Fibroblast of lung (primary cell): Measurements from ENCODE around the gene CTNND2. TPM values are rescaled to one million over a fixed set of nuclear protein-coding genes. Genes with fewer than 3 reads are reported as not detected.

ENCODE experiments used
- DNase-seq, 2 donors: peaks; one replicate each; pipeline versions ENCODE4 v3.0.0 to v3.0.0-alpha.2; 2010; ENCODE audit warnings: low read depth in 2 of 2
- H2AFZ ChIP-seq: 2 replicates; pipeline ENCODE4 v1.5.1; 2012; ENCODE audit warnings: low read length, control low read depth, inconsistent platforms
- H3K27ac ChIP-seq: 2 replicates; pipeline ENCODE4 v1.5.1; 2011; ENCODE audit warnings: low read length, control low read depth; ENCODE audit not compliant: insufficient read depth
- H3K27me3 ChIP-seq: 2 replicates; pipeline ENCODE4 v1.5.1; 2011; ENCODE audit warnings: mild to moderate bottlenecking, low read length; ENCODE audit not compliant: control insufficient read depth, insufficient read depth
- H3K36me3 ChIP-seq: 2 replicates; pipeline ENCODE4 v1.5.1; 2011; ENCODE audit warnings: low read length; ENCODE audit not compliant: control insufficient read depth, insufficient read depth
- H3K4me1 ChIP-seq: 2 replicates; pipeline ENCODE4 v1.5.1; 2011; ENCODE audit warnings: low read length; ENCODE audit not compliant: control insufficient read depth, insufficient read depth; ENCODE audit errors: extremely low read depth
- H3K4me2 ChIP-seq: 2 replicates; pipeline ENCODE4 v1.5.1; 2011; ENCODE audit warnings: low read length, control low read depth; ENCODE audit not compliant: insufficient read depth; ENCODE audit errors: extremely low read depth
- H3K4me3 ChIP-seq, 4 experiments: fragments of 200-600 bp in 1 of 4; sonication (generic) in 1 of 4; replicated peaks in 1 of 4; 2 replicates each; pipeline ENCODE4 v1.5.1; 2011 to 2016; ENCODE audit warnings: low read length in 4 of 4, low read depth in 3 of 4, mild to moderate bottlenecking in 3 of 4, control low read depth in 2 of 4, inconsistent platforms in 1 of 4, mixed read lengths in 1 of 4; ENCODE audit not compliant: insufficient read depth in 1 of 4; ENCODE audit errors: control extremely low read depth in 1 of 4
- H3K79me2 ChIP-seq: 2 replicates; pipeline ENCODE4 v1.5.1; 2012; ENCODE audit warnings: mild to moderate bottlenecking, low read length, inconsistent platforms; ENCODE audit not compliant: control insufficient read depth, insufficient read depth
- H3K9ac ChIP-seq: 2 replicates; pipeline ENCODE4 v1.5.1; 2011; ENCODE audit warnings: mild to moderate bottlenecking, low read length, control low read depth; ENCODE audit not compliant: insufficient read depth
- H3K9me3 ChIP-seq: 2 replicates; pipeline ENCODE4 v1.5.1; 2012; ENCODE audit warnings: low read depth, low read length; ENCODE audit not compliant: control insufficient read depth, insufficient read depth
- H4K20me1 ChIP-seq: 2 replicates; pipeline ENCODE4 v1.5.1; 2011; ENCODE audit warnings: low read length; ENCODE audit not compliant: control insufficient read depth, insufficient read depth; ENCODE audit errors: extremely low read depth
- EZH2 ChIP-seq: IDR thresholded peaks from 2 replicates; pipeline ENCODE4 v1.5.1; 2012; ENCODE audit warnings: low read length, control low read depth, mild to moderate bottlenecking; ENCODE audit errors: missing control alignments
- polyA plus RNA-seq, 2 donors: library from polyadenylated mRNA; depleted of rRNA in 1 of 2; stranded (reverse) in 1 of 2; unstranded in 1 of 2; fragments of >200 nt; gene quantifications; 2 replicates each; pipeline ENCODE4 v1.2.1, GENCODE V29; 2011 to 2012; ENCODE audit warnings: missing spikeins in 1 of 2
- total RNA-seq: library from RNA; depleted of rRNA; stranded (reverse); fragments of >200 nt; gene quantifications from 2 replicates; pipeline ENCODE4 v1.2.1, GENCODE V29; 2014
- TF ChIP-seq, protein P1 (sequence below), 2 donors: IDR thresholded peaks in 1 of 2; conservative IDR thresholded peaks in 1 of 2; 1 replicate in 1 of 2; 2 replicates in 1 of 2; pipeline ENCODE4 v1.5.1; 2011 to 2012; ENCODE audit warnings: low read length in 2 of 2, control low read depth in 1 of 2, inconsistent platforms in 1 of 2, low read depth in 1 of 2, mild to moderate bottlenecking in 1 of 2

Gene CTNND2
- total and polyA plus RNA-seq, 2 donors (not counting 1 experiment from before 2014, with no cell fraction given), result not detected

DNA sequence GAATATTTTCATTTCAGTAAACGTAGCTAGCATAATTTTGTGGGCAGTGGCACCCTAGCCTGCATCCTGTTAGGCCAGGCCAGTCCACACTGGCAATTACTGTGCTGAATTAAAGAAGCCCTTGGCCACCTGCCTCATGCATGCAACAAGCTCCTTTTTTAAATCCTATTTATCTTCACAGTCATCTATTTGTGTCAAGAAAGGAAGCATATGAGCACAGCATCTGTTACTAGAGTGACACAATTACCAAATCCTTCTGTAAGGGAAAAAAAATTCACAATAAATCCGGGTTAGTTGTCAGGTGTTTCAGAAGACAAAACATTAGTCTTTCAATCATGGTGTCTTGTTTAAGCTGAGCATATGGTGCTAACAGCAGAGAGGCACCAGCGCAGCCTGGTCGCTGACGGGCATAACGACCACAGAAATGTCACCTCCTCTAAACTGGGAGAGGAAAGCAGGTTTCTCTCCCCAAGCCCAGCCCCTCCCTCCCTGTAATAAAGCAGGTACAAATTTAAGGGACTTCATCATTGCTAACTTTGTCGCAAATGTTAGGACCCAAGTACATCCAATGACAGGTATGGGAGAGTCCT lies 520.6 kb downstream of the CTNND2 start:
- H3K4me1 ChIP-seq, result no peaks in the 10 kb centered on the region
- no peak for DNase-seq
- H3K79me2 ChIP-seq, result no peaks in the 10 kb centered on the region
- no peak overlapping the region for H3K9ac ChIP-seq
- H3K4me2 ChIP-seq, result no peak overlapping the region
- no peak overlapping the region for H3K4me3 ChIP-seq
- H3K36me3 ChIP-seq, result no peaks in the 10 kb centered on the region
- no peak overlapping the region for H2AFZ ChIP-seq
- TF ChIP-seq, protein P1, sequence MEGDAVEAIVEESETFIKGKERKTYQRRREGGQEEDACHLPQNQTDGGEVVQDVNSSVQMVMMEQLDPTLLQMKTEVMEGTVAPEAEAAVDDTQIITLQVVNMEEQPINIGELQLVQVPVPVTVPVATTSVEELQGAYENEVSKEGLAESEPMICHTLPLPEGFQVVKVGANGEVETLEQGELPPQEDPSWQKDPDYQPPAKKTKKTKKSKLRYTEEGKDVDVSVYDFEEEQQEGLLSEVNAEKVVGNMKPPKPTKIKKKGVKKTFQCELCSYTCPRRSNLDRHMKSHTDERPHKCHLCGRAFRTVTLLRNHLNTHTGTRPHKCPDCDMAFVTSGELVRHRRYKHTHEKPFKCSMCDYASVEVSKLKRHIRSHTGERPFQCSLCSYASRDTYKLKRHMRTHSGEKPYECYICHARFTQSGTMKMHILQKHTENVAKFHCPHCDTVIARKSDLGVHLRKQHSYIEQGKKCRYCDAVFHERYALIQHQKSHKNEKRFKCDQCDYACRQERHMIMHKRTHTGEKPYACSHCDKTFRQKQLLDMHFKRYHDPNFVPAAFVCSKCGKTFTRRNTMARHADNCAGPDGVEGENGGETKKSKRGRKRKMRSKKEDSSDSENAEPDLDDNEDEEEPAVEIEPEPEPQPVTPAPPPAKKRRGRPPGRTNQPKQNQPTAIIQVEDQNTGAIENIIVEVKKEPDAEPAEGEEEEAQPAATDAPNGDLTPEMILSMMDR (conservative IDR thresholded peaks at IDR 0.05 in 1 of 2, IDR thresholded peaks at IDR 0.05 in 1 of 2; ENCODE audit: low read depth in 1 of 2, low read length in 2 of 2), result no peak
- TF ChIP-seq EZH2, result no peak
- H3K27me3 ChIP-seq, result peaks cover 8% of the 10 kb centered on the region
- H4K20me1 ChIP-seq, result no peaks in the 10 kb centered on the region
- no peaks in the 10 kb centered on the region for H3K9me3 ChIP-seq
- H3K27ac ChIP-seq, result no peak overlapping the region

DNA sequence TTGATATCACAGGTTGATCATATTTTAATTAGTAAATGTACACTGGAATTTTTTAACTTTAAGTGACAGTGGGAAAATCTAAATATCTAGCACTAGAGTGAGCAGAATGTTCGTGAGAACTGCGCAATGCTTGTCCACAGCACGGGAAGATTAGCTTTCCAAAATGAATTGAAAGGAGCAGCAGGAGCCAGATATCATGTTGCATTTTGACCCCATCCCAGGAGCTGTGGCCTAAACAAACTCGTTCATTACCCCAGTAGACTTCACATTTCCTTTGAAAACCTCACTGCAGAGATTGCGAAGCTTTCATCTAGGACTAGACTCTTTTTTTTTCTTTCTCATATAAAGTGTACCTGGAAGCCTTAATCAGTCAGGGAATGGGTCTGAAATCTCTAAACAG lies 525.8 kb downstream of the CTNND2 start:
- no peak overlapping the region for H2AFZ ChIP-seq
- H3K36me3 ChIP-seq, result no peaks in the 10 kb centered on the region
- no peaks in the 10 kb centered on the region for H3K27me3 ChIP-seq
- H3K9me3 ChIP-seq, result no peaks in the 10 kb centered on the region
- no peak for DNase-seq
- no peaks in the 10 kb centered on the region for H3K79me2 ChIP-seq
- no peaks in the 10 kb centered on the region for H3K4me1 ChIP-seq
- no peak overlapping the region for H3K9ac ChIP-seq
- no peak for TF ChIP-seq EZH2
- TF ChIP-seq, protein P1 (conservative IDR thresholded peaks at IDR 0.05 in 1 of 2, IDR thresholded peaks at IDR 0.05 in 1 of 2; ENCODE audit: low read depth in 1 of 2, low read length in 2 of 2), result no peak
- no peak overlapping the region for H3K27ac ChIP-seq
- H4K20me1 ChIP-seq, result no peaks in the 10 kb centered on the region
- H3K4me3 ChIP-seq, result no peak overlapping the region
- no peak overlapping the region for H3K4me2 ChIP-seq

DNA sequence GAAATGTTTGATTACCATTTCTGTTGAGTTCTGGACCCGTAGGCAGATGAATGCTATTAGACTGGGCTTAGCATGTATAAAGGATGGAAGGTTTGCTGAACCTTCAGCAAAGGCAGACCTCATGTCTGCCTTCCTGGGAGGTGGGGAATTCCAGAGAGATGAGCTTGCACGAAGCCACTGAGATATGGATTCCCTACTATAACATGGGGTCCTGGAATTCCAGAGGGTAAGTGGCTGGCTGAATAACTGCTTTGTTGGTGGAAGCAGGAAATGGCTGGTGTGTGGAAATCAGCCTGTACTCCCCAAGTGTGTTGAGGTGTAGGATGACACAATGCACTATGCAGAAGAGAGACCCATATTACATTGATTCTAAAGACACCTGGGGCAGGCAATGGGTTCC lies 526.4 kb downstream of the CTNND2 start:
- TF ChIP-seq EZH2, result no peak
- TF ChIP-seq, protein P1 (conservative IDR thresholded peaks at IDR 0.05 in 1 of 2, IDR thresholded peaks at IDR 0.05 in 1 of 2; ENCODE audit: low read depth in 1 of 2, low read length in 2 of 2), result no peak
- no peak overlapping the region for H3K27ac ChIP-seq

More for the DNA sequence above, 526.4 kb downstream of the CTNND2 start:
- no peaks in the 10 kb centered on the region for H3K36me3 ChIP-seq
- DNase-seq, result peak in 1 of 2 donors; percentile 75
- no peak overlapping the region for H3K9ac ChIP-seq
- no peaks in the 10 kb centered on the region for H3K9me3 ChIP-seq
- H3K27me3 ChIP-seq, result no peaks in the 10 kb centered on the region
- H2AFZ ChIP-seq, result no peak overlapping the region
- H3K79me2 ChIP-seq, result no peaks in the 10 kb centered on the region
- H4K20me1 ChIP-seq, result no peaks in the 10 kb centered on the region
- H3K4me1 ChIP-seq, result no peaks in the 10 kb centered on the region
- H3K4me3 ChIP-seq, result no peak overlapping the region
- no peak overlapping the region for H3K4me2 ChIP-seq
